GM19438 (cell line): ENCODE measurements around the gene BATF3.
"Not testable (repeated sequence)": the region's sequence is repeated elsewhere in the genome, so short reads cannot be mapped to it uniquely, and the experiment has no call there.

Experiments used
- ATAC-seq: cut with Tn5 transposase; IDR thresholded peaks from one replicate; pipeline ENCODE4 v1.9.1; 2021; ENCODE audit warnings: low read depth; ENCODE audit not compliant: unreplicated experiment

Gene BATF3

GRCh38 chr1:212699625-212700222 is at the start of gene BATF3:
TSS of gene BATF3 (minus strand) at chr1:212699840. CDS start at chr1:212699762, 78 bp downstream.
- ATAC-seq, result peak; percentile 14

- ATAC-seq, result no peak
Observed at GRCh38 chr1:212746546-212746945, 46.9 kb upstream of the BATF3 start.

GRCh38 chr1:212745303-212745702 is 45.7 kb upstream of the BATF3 start:
- ATAC-seq, result no peak

- ATAC-seq, result no peak
Observed at GRCh38 chr1:212743901-212744475, 44.3 kb upstream of the BATF3 start.

- no peak for ATAC-seq
Observed at GRCh38 chr1:212738330-212738729, 38.7 kb upstream of the BATF3 start.

GRCh38 chr1:212737559-212737958 is 37.9 kb upstream of the BATF3 start:
- ATAC-seq, result no peak

GRCh38 chr1:212733109-212733508 is 33.5 kb upstream of the BATF3 start:
- no peak for ATAC-seq

- no peak for ATAC-seq
Observed at GRCh38 chr1:212731630-212732029, 32.0 kb upstream of the BATF3 start.

GRCh38 chr1:212728606-212729005 is 29.0 kb upstream of the BATF3 start:
- no peak for ATAC-seq

- no peak for ATAC-seq
Observed at GRCh38 chr1:212727386-212728181, 27.9 kb upstream of the BATF3 start.

- not testable (repeated sequence) for ATAC-seq
Observed at GRCh38 chr1:212724679-212725078, 25.0 kb upstream of the BATF3 start.

GRCh38 chr1:212722270-212722957 is 22.8 kb upstream of the BATF3 start:
- ATAC-seq, result no peak

GRCh38 chr1:212721388-212722247 is 22.0 kb upstream of the BATF3 start:
- no peak for ATAC-seq

GRCh38 chr1:212719633-212720032 is 20.0 kb upstream of the BATF3 start:
- ATAC-seq, result no peak

- no peak for ATAC-seq
Observed at GRCh38 chr1:212718499-212718898, 18.9 kb upstream of the BATF3 start.

GRCh38 chr1:212716161-212716560 is 16.5 kb upstream of the BATF3 start:
- ATAC-seq, result no peak

- ATAC-seq, result no peak
Observed at GRCh38 chr1:212713465-212714136, 14.0 kb upstream of the BATF3 start.

GRCh38 chr1:212712451-212713303 is 13.0 kb upstream of the BATF3 start:
- ATAC-seq, result no peak

GRCh38 chr1:212711974-212712373 is 12.3 kb upstream of the BATF3 start:
- not testable (repeated sequence) for ATAC-seq
